ENCODE measurements around the gene ALG14. TPM values are rescaled to one million over a fixed set of nuclear protein-coding genes. Genes with fewer than 3 reads are reported as not detected.

ALG14 gene
- total and polyA plus RNA-seq, 2 of the 4 experiments (the other 2 are of a cell fraction), result 1.7 to 2.0 TPM

DNA sequence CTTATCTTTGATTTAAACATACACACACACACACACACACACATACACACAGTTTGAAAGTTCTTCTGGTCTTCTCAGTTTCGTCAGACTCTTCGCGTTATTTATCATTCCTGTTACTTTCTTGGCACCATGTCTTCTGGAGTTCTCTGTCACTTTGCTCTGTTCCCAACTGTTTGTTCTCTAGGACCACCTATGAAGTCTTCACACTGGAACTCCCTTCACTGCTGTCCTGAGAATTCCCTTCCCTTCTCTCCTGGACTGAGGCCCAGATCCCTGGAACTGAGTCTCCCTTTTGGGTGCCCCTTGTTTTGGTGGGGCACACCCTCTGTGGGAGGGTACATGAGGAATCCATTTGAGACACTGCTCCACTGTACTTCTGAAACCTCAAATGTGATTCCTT lies 30.5 kb downstream of the ALG14 start:
- H2AFZ ChIP-seq (replicated peaks; ENCODE audit: low read length, poor library complexity), result no peak overlapping the region
- H3K4me2 ChIP-seq (ENCODE audit: low read depth, low read length), result 0 out of 2 replicates have a peak overlapping the region, but pooled peaks have one; percentile 36
- BruUV-seq (replicated peaks), result no TSS peak
- H2AK5ac ChIP-seq (ENCODE audit: low read depth, low read length), result 0 out of 2 replicates have a peak overlapping the region, but pooled peaks have one; percentile 0
- 0 out of 2 replicates have a peak overlapping the region, but pooled peaks have one; percentile 42 for H3K18ac ChIP-seq (ENCODE audit: low read depth, low read length)
- H4K20me1 ChIP-seq (ENCODE audit: insufficient read depth, low read length), result no peaks in the 10 kb centered on the region
- H3K9me1 ChIP-seq (ENCODE audit: insufficient read depth, low read length), result no peaks in the 10 kb centered on the region
- DNase-seq, result peak; percentile 32
- dilution Hi-C loops (cut with HindIII; ENCODE audit: low sequenced_read_pairs, unreplicated experiment), result no loop called here
- no peaks in the 10 kb centered on the region for H3K36me3 ChIP-seq (ENCODE audit: control insufficient read depth, insufficient read depth, low read length)
- peak overlapping the region; percentile 15; the same call in 1 of the 2 replicates for H3K9ac ChIP-seq (ENCODE audit: low read depth, low read length)
- no peak overlapping the region for H2AK9ac ChIP-seq (replicated peaks; ENCODE audit: low read depth, low read length, poor library complexity)
- peak overlapping the region; percentile 74 for H3K4ac ChIP-seq (ENCODE audit: low read depth, low read length)
- H3K4me3 ChIP-seq (ENCODE audit: insufficient read depth, low read depth, low read length), result no peak overlapping the region
- no peak overlapping the region for H3K56ac ChIP-seq (ENCODE audit: extremely low read depth, insufficient read depth, low read length)
- H2BK20ac ChIP-seq (ENCODE audit: low read depth, low read length), result peak overlapping the region; percentile 65
- POLR2A ChIA-PET (ENCODE audit: unreplicated experiment), result interaction anchor here (0.6 to 0.7 kb wide), 2 partner anchors 115 to 206 kb away, joined by 3 read pairs; partner anchors contain the start of gene CNN3
- peak overlapping the region; percentile 58; the same call in 2 of the 3 replicates for H2BK15ac ChIP-seq (ENCODE audit: low read depth, low read length)
- no peaks in the 10 kb centered on the region for H3K27me3 ChIP-seq (ENCODE audit: control insufficient read depth, insufficient read depth, low read length)
- H2BK120ac ChIP-seq (ENCODE audit: low read depth, low read length), result peak overlapping the region; percentile 64
- peak overlapping the region; percentile 65 for H4K5ac ChIP-seq (ENCODE audit: low read depth, low read length)
- ATAC-seq (ENCODE audit: low read depth), result no peak; the same call in 1 of the 2 replicates
- H2BK5ac ChIP-seq (ENCODE audit: low read depth, low read length, poor library complexity, severe bottlenecking), result no peak overlapping the region
- 0 out of 2 replicates have a peak overlapping the region, but pooled peaks have one; percentile 42 for H3K14ac ChIP-seq (replicated peaks; ENCODE audit: low read depth, low read length)
- WGBS, 2 experiments (ENCODE audit: extremely low coverage in 2 of 2, insufficient read length in 1 of 2), result 23% methylated on average over 3 of the region's 3 CpGs; no CpG with 5 or more reads in 1 of the 2 experiments
- intact Hi-C loops (cut with micrococcal nuclease), result loop anchor here (5.0 kb wide), 2 partner anchors 515 to 560 kb away; no protein-coding TSS in a partner anchor
- CTCF ChIA-PET, result interaction anchor here (0.5 to 1.8 kb wide), 28 partner anchors 11 to 526 kb away, joined by 3 to 35 read pairs (median 5); no protein-coding TSS in a partner anchor
- TF ChIP-seq, protein P1, sequence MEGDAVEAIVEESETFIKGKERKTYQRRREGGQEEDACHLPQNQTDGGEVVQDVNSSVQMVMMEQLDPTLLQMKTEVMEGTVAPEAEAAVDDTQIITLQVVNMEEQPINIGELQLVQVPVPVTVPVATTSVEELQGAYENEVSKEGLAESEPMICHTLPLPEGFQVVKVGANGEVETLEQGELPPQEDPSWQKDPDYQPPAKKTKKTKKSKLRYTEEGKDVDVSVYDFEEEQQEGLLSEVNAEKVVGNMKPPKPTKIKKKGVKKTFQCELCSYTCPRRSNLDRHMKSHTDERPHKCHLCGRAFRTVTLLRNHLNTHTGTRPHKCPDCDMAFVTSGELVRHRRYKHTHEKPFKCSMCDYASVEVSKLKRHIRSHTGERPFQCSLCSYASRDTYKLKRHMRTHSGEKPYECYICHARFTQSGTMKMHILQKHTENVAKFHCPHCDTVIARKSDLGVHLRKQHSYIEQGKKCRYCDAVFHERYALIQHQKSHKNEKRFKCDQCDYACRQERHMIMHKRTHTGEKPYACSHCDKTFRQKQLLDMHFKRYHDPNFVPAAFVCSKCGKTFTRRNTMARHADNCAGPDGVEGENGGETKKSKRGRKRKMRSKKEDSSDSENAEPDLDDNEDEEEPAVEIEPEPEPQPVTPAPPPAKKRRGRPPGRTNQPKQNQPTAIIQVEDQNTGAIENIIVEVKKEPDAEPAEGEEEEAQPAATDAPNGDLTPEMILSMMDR (conservative IDR thresholded peaks at IDR 0.05; ENCODE audit: low read depth, low read length), result no peak
- no peak for TF ChIP-seq BHLHE40 (IDR thresholded peaks at IDR 0.05; ENCODE audit: low read depth, low read length)
- peak overlapping the region; percentile 8; the same call in 1 of the 2 replicates for H3K27ac ChIP-seq (ENCODE audit: insufficient read depth, low read length)
- peak overlapping the region in 1 of 2 experiments; percentile 61; a peak in 1 of 4 replicates for H4K8ac ChIP-seq (ENCODE audit: low read depth in 2 of 2, low read length in 2 of 2)
- no peaks in the 10 kb centered on the region for H3K9me3 ChIP-seq (ENCODE audit: control insufficient read depth, insufficient read depth, low read length)
- peaks cover 5% of the 10 kb centered on the region for H3K4me1 ChIP-seq (ENCODE audit: control insufficient read depth, insufficient read depth, low read length)
- in situ Hi-C loops (cut with MboI; ENCODE audit: low sequenced_read_pairs), result loop anchor here (5.0 kb wide), 2 partner anchors 190 to 520 kb away; no protein-coding TSS in a partner anchor
- H3K79me1 ChIP-seq (ENCODE audit: low read depth in 1 of 2, low read length in 2 of 2), result peaks cover 7 to 17% of the 10 kb centered on the region in 2 experiments; a peak in 3 of 4 replicates
- peak overlapping the region; percentile 11; the same call in 1 of the 2 replicates for H3K23ac ChIP-seq (ENCODE audit: low read depth, low read length)
- peak overlapping the region; percentile 20; the same call in 1 of the 2 replicates for H4K91ac ChIP-seq (ENCODE audit: insufficient read depth, low read depth, low read length)
